ENCODE data around the gene LIPC. TPM values are rescaled to one million over a fixed set of nuclear protein-coding genes. Genes with fewer than 3 reads are reported as not detected.
A peak's percentile ranks its signal among the peaks of the same experiment; 100 is the strongest.

The LIPC gene
- 1 to 10 TPM in 3 of 4 donors, under 1 TPM in 1; 0.81 to 4.6 (median 1.8) TPM for total RNA-seq

- Histone ChIP-seq H3K4me3 (replicated peaks in 1 of 3) (no peak within 1 kb of the TSS), H3K9me3 (no peaks in the 10 kb centered on the region), H3K4me1 (peaks cover 14 to 22% of the 10 kb centered on the region in 2 donors), H3K27me3 (no peaks in the 10 kb centered on the region), H3K36me3 (no peaks in the 10 kb centered on the region), H3K27ac (peak within 1 kb of the TSS; percentile 25 to 39 (median 33))
- intact Hi-C loops (cut with DNase I): no loop called here
- 64 to 69% methylated on average over 10 of the region's 10 CpGs for WGBS, 2 donors
- TF ChIP-seq CTCF (IDR thresholded peaks at IDR 0.05) (no peak), POLR2A (IDR thresholded peaks at IDR 0.05) (no peak)
- DNase-seq: no peak
Measured at GRCh38 chr15:58431221-58432149, at the start of gene LIPC. LIPC (plus strand) TSS chr15:58431991; CDS start chr15:58432033, 42 bp downstream.

- 85 to 89% methylated on average over 5 of the region's 5 CpGs for WGBS, 2 donors
- TF ChIP-seq CTCF (IDR thresholded peaks at IDR 0.05) (no peak), POLR2A (IDR thresholded peaks at IDR 0.05) (no peak)
- Histone ChIP-seq H3K36me3 (no peaks in the 10 kb centered on the region), H3K4me1 (peaks cover 3 to 24% of the 10 kb centered on the region in 2 donors), H3K27me3 (no peaks in the 10 kb centered on the region), H3K27ac (no peak overlapping the region), H3K9me3 (no peaks in the 10 kb centered on the region), H3K4me3 (replicated peaks in 1 of 3) (no peak overlapping the region)
- no peak for DNase-seq
- intact Hi-C loops (cut with DNase I): no loop called here
Measured at GRCh38 chr15:58383876-58384275, 47.9 kb upstream of the LIPC start.

- Histone ChIP-seq H3K36me3 (no peaks in the 10 kb centered on the region), H3K4me1 (peaks cover 3 to 32% of the 10 kb centered on the region in 2 donors), H3K27ac (no peak overlapping the region), H3K9me3 (no peaks in the 10 kb centered on the region), H3K27me3 (no peaks in the 10 kb centered on the region), H3K4me3 (replicated peaks in 1 of 3) (no peak overlapping the region)
- no peak for DNase-seq
- TF ChIP-seq POLR2A (IDR thresholded peaks at IDR 0.05) (no peak), CTCF (IDR thresholded peaks at IDR 0.05) (no peak)
- WGBS, 2 donors: 91 to 92% methylated on average over 6 of the region's 6 CpGs
- intact Hi-C loops (cut with DNase I): no loop called here
Measured at GRCh38 chr15:58384667-58385066, 47.1 kb upstream of the LIPC start.

GRCh38 chr15:58386081-58386480, 45.7 kb upstream of the LIPC start:
- no peaks in the 10 kb centered on the region for H3K36me3 ChIP-seq
- DNase-seq: no peak
- intact Hi-C loops (cut with DNase I): no loop called here

More at GRCh38 chr15:58386081-58386480, 45.7 kb upstream of the LIPC start:
- H3K4me1 ChIP-seq: peaks cover 0 to 34% of the 10 kb centered on the region in 2 donors
- no peaks in the 10 kb centered on the region for H3K27me3 ChIP-seq
- TF ChIP-seq CTCF (IDR thresholded peaks at IDR 0.05): no peak
- TF ChIP-seq POLR2A (IDR thresholded peaks at IDR 0.05): no peak
- no peak overlapping the region for H3K27ac ChIP-seq
- WGBS, 2 donors: 49 to 59% methylated on average over 3 of the region's 3 CpGs
- H3K9me3 ChIP-seq: no peaks in the 10 kb centered on the region
- no peak overlapping the region for H3K4me3 ChIP-seq (replicated peaks in 1 of 3)

All from thyroid gland (tissue), 4 donors.